HEK293 (cell line): ENCODE results near the gene TTBK1.

ENCODE experiments used
- CTCF ChIA-PET: fragments of 350-600 bp; formaldehyde crosslinking; extraction: SDS; loops from one replicate; lab custom pipeline; 2021; ENCODE audit warnings: antibody characterized with exemption; lab: Yijun Ruan, JAX
- POLR2A ChIA-PET: fragments of 300-600 bp; formaldehyde crosslinking; extraction: SDS; loops from one replicate; lab custom pipeline; 2020; ENCODE audit warnings: antibody characterized with exemption, inconsistent platforms; lab: Yijun Ruan, JAX
- H3K27ac ChIP-seq: fragments of 200-500 bp; sonication (Bioruptor generic); 2 replicates; pipeline ENCODE4 v1.5.1; 2014; ENCODE audit warnings: low read depth, low read length, control low read depth, inconsistent platforms; ENCODE audit errors: extremely low read depth
- H3K36me3 ChIP-seq, 2 experiments: fragments of 200-500 bp in 1 of 2; sonication (Bioruptor generic) in 1 of 2; 1 replicate in 1 of 2; 2 replicates in 1 of 2; pipeline ENCODE4 v1.5.1; 2014 to 2017; ENCODE audit warnings: inconsistent platforms in 2 of 2, low read length in 2 of 2; ENCODE audit not compliant: control insufficient read depth in 2 of 2, insufficient read depth in 1 of 2
- H3K4me1 ChIP-seq: fragments of 200-500 bp; sonication (Bioruptor generic); 2 replicates; pipeline ENCODE4 v1.5.1; 2014; ENCODE audit warnings: mild to moderate bottlenecking, low read length, inconsistent platforms; ENCODE audit not compliant: control insufficient read depth, insufficient read depth
- H3K4me3 ChIP-seq: 2 replicates; pipeline ENCODE4 v1.5.1; 2011; ENCODE audit warnings: low read depth, mild to moderate bottlenecking, control low read depth, low read length, moderate library complexity
- H3K9me3 ChIP-seq: fragments of 200-500 bp; sonication (Bioruptor generic); 2 replicates; pipeline ENCODE4 v1.5.1; 2014; ENCODE audit warnings: low read depth, low read length, inconsistent platforms; ENCODE audit not compliant: control insufficient read depth, insufficient read depth
- GLIS1 ChIP-seq: fragments of 450-650 bp; formaldehyde crosslinking; IDR thresholded peaks from 2 replicates; pipeline ENCODE4 v1.5.1; 2016; ENCODE audit warnings: missing biosample characterization, missing genetic modification characterization
- KLF10 ChIP-seq: fragments of 450-650 bp; IDR thresholded peaks from 2 replicates; pipeline ENCODE4 v1.5.1; 2018; ENCODE audit warnings: missing biosample characterization, mild to moderate bottlenecking, missing genetic modification characterization
- KLF8 ChIP-seq: fragments of 450-650 bp; formaldehyde crosslinking; IDR thresholded peaks from 2 replicates; pipeline ENCODE4 v1.5.1; 2016; ENCODE audit warnings: missing biosample characterization, missing genetic modification characterization
- PRDM1 ChIP-seq: fragments of 450-650 bp; formaldehyde crosslinking; IDR thresholded peaks from 2 replicates; pipeline ENCODE4; 2016; ENCODE audit warnings: missing biosample characterization, missing genetic modification characterization
- SCRT2 ChIP-seq: fragments of 450-650 bp; formaldehyde crosslinking; IDR thresholded peaks from 2 replicates; pipeline ENCODE4 v1.5.1; 2016; ENCODE audit warnings: missing biosample characterization, missing genetic modification characterization
- TCF7L2 ChIP-seq: IDR thresholded peaks from 2 replicates; pipeline ENCODE4 v1.6.1; 2011; ENCODE audit warnings: low read depth, mild to moderate bottlenecking, inconsistent platforms, low read length, moderate library complexity, borderline replicate concordance
- YY1 ChIP-seq: fragments of 450-650 bp; formaldehyde crosslinking; IDR thresholded peaks from 2 replicates; pipeline ENCODE4 v1.5.1; 2018; ENCODE audit warnings: missing biosample characterization, missing genetic modification characterization
- ZBTB21 ChIP-seq: fragments of 450-650 bp; formaldehyde crosslinking; IDR thresholded peaks from 2 replicates; pipeline ENCODE4 v1.5.1; 2017; ENCODE audit warnings: missing biosample characterization, missing genetic modification characterization
- ZNF133 ChIP-seq: fragments of 450-650 bp; formaldehyde crosslinking; IDR thresholded peaks from 2 replicates; pipeline ENCODE4 v1.5.1; 2016; ENCODE audit warnings: missing biosample characterization, missing genetic modification characterization
- ZNF138 ChIP-seq: fragments of 450-650 bp; formaldehyde crosslinking; IDR thresholded peaks from 2 replicates; pipeline ENCODE4 v1.5.1; 2016; ENCODE audit warnings: missing biosample characterization, missing genetic modification characterization, borderline replicate concordance
- ZNF248 ChIP-seq: fragments of 450-650 bp; formaldehyde crosslinking; IDR thresholded peaks from 2 replicates; pipeline ENCODE4 v1.5.1; 2017; ENCODE audit warnings: missing biosample characterization, missing genetic modification characterization
- ZNF266 ChIP-seq: fragments of 450-650 bp; formaldehyde crosslinking; IDR thresholded peaks from 2 replicates; pipeline ENCODE4 v1.5.1; 2016; ENCODE audit warnings: missing biosample characterization, missing genetic modification characterization, low read depth
- ZNF335 ChIP-seq: fragments of 450-650 bp; formaldehyde crosslinking; conservative IDR thresholded peaks from 2 replicates; pipeline ENCODE4 v1.5.1; 2016; ENCODE audit warnings: missing biosample characterization, missing genetic modification characterization
- ZNF394 ChIP-seq: fragments of 450-650 bp; formaldehyde crosslinking; IDR thresholded peaks from 2 replicates; pipeline ENCODE4 v1.5.1; 2016; ENCODE audit warnings: missing biosample characterization, missing genetic modification characterization, mild to moderate bottlenecking, moderate library complexity, borderline replicate concordance
- ZNF623 ChIP-seq: fragments of 450-650 bp; formaldehyde crosslinking; IDR thresholded peaks from 2 replicates; pipeline ENCODE4 v1.5.1; 2016; ENCODE audit warnings: missing biosample characterization, missing genetic modification characterization
- ZNF629 ChIP-seq: fragments of 450-650 bp; formaldehyde crosslinking; IDR thresholded peaks from 2 replicates; pipeline ENCODE4 v1.5.1; 2017; ENCODE audit warnings: missing biosample characterization, missing genetic modification characterization
- TF ChIP-seq, protein P1 (sequence below): fragments of 450-650 bp; formaldehyde crosslinking; IDR thresholded peaks from 2 replicates; pipeline ENCODE4 v1.5.1; 2016; ENCODE audit warnings: missing biosample characterization, missing genetic modification characterization
- TF ChIP-seq, protein P2 (sequence below): fragments of 450-650 bp; formaldehyde crosslinking; IDR thresholded peaks from 2 replicates; pipeline ENCODE4 v1.5.1; 2016; ENCODE audit warnings: missing biosample characterization, missing genetic modification characterization
- TF ChIP-seq, protein P3 (sequence below): fragments of 450-650 bp; formaldehyde crosslinking; IDR thresholded peaks from 2 replicates; pipeline ENCODE4 v1.5.1; 2017; ENCODE audit warnings: missing biosample characterization, missing genetic modification characterization
- TF ChIP-seq, protein P4 (sequence below): fragments of 450-650 bp; formaldehyde crosslinking; IDR thresholded peaks from 2 replicates; pipeline ENCODE4 v1.5.1; 2016; ENCODE audit warnings: missing biosample characterization, missing genetic modification characterization, low read depth

TTBK1 gene

DNA sequence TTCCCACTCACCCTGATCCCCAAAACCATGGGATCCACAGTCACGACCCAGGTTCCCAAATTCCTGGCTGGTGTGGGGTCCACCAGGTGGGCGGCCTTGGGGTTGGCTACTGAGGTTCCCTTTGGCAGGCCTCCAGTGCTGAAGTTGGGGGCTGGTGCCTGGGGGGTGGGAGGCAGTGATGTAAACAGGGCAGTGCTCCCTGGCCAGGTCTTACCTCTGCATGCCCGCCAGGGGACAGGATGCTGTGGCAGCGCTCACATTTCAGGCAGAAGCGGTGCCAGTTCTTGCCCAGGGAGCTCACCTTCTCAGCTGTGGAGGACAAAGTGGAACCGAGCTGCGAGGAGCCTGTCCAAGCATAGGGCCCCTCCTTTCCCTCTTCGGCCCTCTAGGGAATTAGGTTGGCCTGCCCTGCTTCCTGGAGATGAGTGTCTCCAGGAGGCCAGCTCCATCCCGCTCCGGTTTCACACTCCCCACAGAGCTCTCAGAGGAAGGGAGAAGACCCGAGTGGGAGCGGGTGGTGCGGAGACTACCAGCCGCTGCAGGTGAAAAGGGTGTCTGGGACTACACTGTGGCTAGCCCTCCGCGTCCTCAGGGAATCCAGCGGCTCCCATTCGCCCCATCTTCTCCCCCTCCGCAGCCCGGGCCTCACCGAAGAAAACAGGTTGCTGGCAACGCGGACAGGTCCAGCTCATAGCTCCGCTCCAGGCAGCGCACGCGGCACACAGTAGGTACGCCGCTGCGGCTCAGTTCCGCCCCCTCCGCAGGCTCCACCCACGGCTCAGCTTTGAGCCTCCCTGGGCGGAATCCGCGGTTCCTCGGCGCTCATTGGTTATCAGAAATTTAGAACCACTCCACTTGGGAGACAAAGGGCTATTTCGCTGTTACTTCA is 65.1 kb downstream of the TTBK1 start, which contains the start of gene CRIP3 (continued):
- TF ChIP-seq, protein P1, sequence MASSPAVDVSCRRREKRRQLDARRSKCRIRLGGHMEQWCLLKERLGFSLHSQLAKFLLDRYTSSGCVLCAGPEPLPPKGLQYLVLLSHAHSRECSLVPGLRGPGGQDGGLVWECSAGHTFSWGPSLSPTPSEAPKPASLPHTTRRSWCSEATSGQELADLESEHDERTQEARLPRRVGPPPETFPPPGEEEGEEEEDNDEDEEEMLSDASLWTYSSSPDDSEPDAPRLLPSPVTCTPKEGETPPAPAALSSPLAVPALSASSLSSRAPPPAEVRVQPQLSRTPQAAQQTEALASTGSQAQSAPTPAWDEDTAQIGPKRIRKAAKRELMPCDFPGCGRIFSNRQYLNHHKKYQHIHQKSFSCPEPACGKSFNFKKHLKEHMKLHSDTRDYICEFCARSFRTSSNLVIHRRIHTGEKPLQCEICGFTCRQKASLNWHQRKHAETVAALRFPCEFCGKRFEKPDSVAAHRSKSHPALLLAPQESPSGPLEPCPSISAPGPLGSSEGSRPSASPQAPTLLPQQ (tag by site-specific recombination) = peak; percentile 54; the same call in 1 of the 2 replicates
- TF ChIP-seq YY1 (tag by site-specific recombination) = no peak

DNA sequence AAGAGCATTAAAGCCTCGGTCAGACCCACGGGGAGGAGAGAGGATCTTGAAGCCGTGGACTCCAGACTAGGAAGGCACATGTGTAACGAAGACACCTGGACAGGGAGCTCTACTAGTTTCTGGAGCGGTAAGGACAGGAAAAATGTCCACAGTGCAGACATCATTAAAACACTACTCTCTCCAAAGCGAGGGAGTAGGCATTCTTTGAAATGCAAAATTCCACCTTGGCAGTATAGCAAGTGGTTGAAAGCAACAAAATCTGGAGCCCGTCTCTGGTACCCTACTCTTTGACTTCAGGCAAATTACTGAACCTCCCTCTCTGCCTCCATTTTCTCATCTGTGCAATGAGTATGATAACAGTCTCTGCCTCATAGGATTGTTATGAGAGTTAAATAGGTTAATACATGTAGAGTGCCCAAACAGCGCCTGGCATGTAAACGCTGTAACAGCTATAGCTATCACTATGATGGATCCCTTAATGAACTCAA is 65.8 kb downstream of the TTBK1 start:
- H3K27ac ChIP-seq = no peak overlapping the region
- TF ChIP-seq GLIS1 (peak; percentile 6; the same call in 1 of the 2 replicates), TCF7L2 (no peak), PRDM1 (tag by site-specific recombination) (no peak), ZNF133 (tag by site-specific recombination) (no peak), KLF10 (tag by site-specific recombination) (no peak), ZNF248 (no peak), ZNF623 (tag by site-specific recombination) (0 out of 2 replicates have a peak, but pooled peaks have one; percentile 9), ZNF335 (tag by site-specific recombination) (peak; percentile 81)
- TF ChIP-seq, protein P2, sequence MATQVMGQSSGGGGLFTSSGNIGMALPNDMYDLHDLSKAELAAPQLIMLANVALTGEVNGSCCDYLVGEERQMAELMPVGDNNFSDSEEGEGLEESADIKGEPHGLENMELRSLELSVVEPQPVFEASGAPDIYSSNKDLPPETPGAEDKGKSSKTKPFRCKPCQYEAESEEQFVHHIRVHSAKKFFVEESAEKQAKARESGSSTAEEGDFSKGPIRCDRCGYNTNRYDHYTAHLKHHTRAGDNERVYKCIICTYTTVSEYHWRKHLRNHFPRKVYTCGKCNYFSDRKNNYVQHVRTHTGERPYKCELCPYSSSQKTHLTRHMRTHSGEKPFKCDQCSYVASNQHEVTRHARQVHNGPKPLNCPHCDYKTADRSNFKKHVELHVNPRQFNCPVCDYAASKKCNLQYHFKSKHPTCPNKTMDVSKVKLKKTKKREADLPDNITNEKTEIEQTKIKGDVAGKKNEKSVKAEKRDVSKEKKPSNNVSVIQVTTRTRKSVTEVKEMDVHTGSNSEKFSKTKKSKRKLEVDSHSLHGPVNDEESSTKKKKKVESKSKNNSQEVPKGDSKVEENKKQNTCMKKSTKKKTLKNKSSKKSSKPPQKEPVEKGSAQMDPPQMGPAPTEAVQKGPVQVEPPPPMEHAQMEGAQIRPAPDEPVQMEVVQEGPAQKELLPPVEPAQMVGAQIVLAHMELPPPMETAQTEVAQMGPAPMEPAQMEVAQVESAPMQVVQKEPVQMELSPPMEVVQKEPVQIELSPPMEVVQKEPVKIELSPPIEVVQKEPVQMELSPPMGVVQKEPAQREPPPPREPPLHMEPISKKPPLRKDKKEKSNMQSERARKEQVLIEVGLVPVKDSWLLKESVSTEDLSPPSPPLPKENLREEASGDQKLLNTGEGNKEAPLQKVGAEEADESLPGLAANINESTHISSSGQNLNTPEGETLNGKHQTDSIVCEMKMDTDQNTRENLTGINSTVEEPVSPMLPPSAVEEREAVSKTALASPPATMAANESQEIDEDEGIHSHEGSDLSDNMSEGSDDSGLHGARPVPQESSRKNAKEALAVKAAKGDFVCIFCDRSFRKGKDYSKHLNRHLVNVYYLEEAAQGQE (tag by site-specific recombination) = no peak
- TF ChIP-seq, protein P1 (tag by site-specific recombination) = no peak
- H3K4me1 ChIP-seq = no peaks in the 10 kb centered on the region
- H3K4me3 ChIP-seq = no peak overlapping the region
- no peaks in the 10 kb centered on the region for H3K9me3 ChIP-seq
- H3K36me3 ChIP-seq = no peaks in the 10 kb centered on the region
- ChIA-PET CTCF (interaction anchor here (0.5 to 1.3 kb wide), 5 partner anchors 13 to 234 kb away, joined by 3 to 5 read pairs (median 3); partner anchors contain the start of gene DNPH1), POLR2A (interaction anchor here (1.1 to 1.7 kb wide), 3 partner anchors 10 to 62 kb away, joined by 3 to 5 read pairs (median 3); partner anchors contain the start of gene ZNF318)

DNA sequence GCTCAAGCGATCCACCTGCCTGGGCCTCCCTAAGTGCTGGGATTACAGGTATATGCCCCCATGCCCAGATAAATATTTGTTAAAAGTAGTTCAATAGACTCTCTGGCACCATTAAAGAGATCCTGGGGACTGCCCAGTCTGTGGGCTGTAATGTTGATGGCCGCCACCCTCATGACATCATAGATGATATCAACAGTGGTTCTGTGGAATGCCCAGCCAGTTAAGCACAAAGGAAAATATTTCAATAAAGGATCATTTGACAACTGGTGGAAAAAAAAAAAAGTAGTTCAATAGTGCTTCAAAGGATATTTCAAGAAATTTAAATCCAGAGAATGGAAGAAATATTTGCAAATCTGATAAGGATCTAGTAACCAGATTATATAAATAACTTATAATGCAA is 66.9 kb downstream of the TTBK1 start:
- ChIA-PET POLR2A (no interaction called here), CTCF (interaction anchor here (0.8 to 1.3 kb wide), 2 partner anchors 25 to 196 kb away, joined by 3 to 5 read pairs; no protein-coding TSS in a partner anchor)
- Histone ChIP-seq H3K36me3 (no peaks in the 10 kb centered on the region), H3K4me3 (no peak overlapping the region), H3K9me3 (no peaks in the 10 kb centered on the region), H3K4me1 (no peaks in the 10 kb centered on the region), H3K27ac (no peak overlapping the region)
- TF ChIP-seq SCRT2 (0 out of 2 replicates have a peak, but pooled peaks have one; percentile 52), ZNF266 (tag by site-specific recombination) (no peak), ZNF394 (tag by site-specific recombination) (0 out of 2 replicates have a peak, but pooled peaks have one; percentile 11), ZNF629 (tag by site-specific recombination) (peak; percentile 81), ZNF138 (tag by site-specific recombination) (no peak), GLIS1 (no peak), ZBTB21 (peak; percentile 71; the same call in 1 of the 2 replicates), TCF7L2 (no peak), KLF8 (no peak)
- TF ChIP-seq, protein P3, sequence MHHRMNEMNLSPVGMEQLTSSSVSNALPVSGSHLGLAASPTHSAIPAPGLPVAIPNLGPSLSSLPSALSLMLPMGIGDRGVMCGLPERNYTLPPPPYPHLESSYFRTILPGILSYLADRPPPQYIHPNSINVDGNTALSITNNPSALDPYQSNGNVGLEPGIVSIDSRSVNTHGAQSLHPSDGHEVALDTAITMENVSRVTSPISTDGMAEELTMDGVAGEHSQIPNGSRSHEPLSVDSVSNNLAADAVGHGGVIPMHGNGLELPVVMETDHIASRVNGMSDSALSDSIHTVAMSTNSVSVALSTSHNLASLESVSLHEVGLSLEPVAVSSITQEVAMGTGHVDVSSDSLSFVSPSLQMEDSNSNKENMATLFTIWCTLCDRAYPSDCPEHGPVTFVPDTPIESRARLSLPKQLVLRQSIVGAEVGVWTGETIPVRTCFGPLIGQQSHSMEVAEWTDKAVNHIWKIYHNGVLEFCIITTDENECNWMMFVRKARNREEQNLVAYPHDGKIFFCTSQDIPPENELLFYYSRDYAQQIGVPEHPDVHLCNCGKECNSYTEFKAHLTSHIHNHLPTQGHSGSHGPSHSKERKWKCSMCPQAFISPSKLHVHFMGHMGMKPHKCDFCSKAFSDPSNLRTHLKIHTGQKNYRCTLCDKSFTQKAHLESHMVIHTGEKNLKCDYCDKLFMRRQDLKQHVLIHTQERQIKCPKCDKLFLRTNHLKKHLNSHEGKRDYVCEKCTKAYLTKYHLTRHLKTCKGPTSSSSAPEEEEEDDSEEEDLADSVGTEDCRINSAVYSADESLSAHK (tag by site-specific recombination) = no peak
- TF ChIP-seq, protein P4, sequence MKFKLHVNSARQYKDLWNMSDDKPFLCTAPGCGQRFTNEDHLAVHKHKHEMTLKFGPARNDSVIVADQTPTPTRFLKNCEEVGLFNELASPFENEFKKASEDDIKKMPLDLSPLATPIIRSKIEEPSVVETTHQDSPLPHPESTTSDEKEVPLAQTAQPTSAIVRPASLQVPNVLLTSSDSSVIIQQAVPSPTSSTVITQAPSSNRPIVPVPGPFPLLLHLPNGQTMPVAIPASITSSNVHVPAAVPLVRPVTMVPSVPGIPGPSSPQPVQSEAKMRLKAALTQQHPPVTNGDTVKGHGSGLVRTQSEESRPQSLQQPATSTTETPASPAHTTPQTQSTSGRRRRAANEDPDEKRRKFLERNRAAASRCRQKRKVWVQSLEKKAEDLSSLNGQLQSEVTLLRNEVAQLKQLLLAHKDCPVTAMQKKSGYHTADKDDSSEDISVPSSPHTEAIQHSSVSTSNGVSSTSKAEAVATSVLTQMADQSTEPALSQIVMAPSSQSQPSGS (tag by site-specific recombination) = peak; percentile 71
